Endothelial cell of umbilical vein (primary cell): Measurements from ENCODE around the gene KCTD21. TPM values are rescaled to one million over a fixed set of nuclear protein-coding genes. Genes with fewer than 3 reads are reported as not detected.

Experiments used
- BruUV-seq: library from RNA; stranded (reverse); fragments of 400-500 nt; replicated peaks from 2 replicates; lab custom pipeline; 2021; lab: Mats Ljungman, UMichigan
- CTCF ChIA-PET: fragments of 300-600, 350-600 bp; sonication (Branson Sonifier 250); formaldehyde crosslinking; loops from one replicate; lab custom pipeline; 2021; ENCODE audit warnings: antibody characterized with exemption, inconsistent platforms; lab: Charles Lee
- POLR2A ChIA-PET: fragments of 300-600, 350-600 bp; sonication (Branson Sonifier 250); formaldehyde crosslinking; loops from one replicate; lab custom pipeline; 2021; ENCODE audit warnings: antibody characterized with exemption, inconsistent platforms; lab: Charles Lee
- DNase-seq: peaks from one replicate; pipeline ENCODE4 v3.0.0-alpha.2; 2011; ENCODE audit warnings: low read depth, low spot score
- FAIRE-seq: peaks from 2 replicates; lab custom pipeline; 2011; peaks lifted over from hg19 to GRCh38; lab: Jason Lieb, UNC
- H2AFZ ChIP-seq: 2 replicates; pipeline ENCODE4 v1.6.0; 2012; ENCODE audit warnings: low read depth, low read length, control low read depth, inconsistent platforms
- H3K27ac ChIP-seq: 2 replicates; pipeline ENCODE4 v1.5.1; 2011; ENCODE audit warnings: low read depth, mild to moderate bottlenecking, control low read depth, low read length, moderate library complexity; ENCODE audit not compliant: insufficient read depth
- H3K27me3 ChIP-seq, 2 experiments: 2 replicates each; pipeline versions ENCODE4 v1.6.0 to v1.6.1; 2011; ENCODE audit warnings: low read length in 2 of 2, mixed read lengths in 1 of 2; ENCODE audit not compliant: control insufficient read depth in 2 of 2, insufficient read depth in 2 of 2
- H3K36me3 ChIP-seq, 2 experiments: 2 replicates in 1 of 2; 3 replicates in 1 of 2; pipeline ENCODE4 v1.5.1; 2011; ENCODE audit warnings: low read length in 2 of 2, mild to moderate bottlenecking in 1 of 2, moderate library complexity in 1 of 2; ENCODE audit not compliant: control insufficient read depth in 2 of 2, insufficient read depth in 2 of 2; ENCODE audit errors: extremely low read depth in 1 of 2
- H3K4me1 ChIP-seq: 3 replicates; pipeline ENCODE4 v1.5.1; 2011; ENCODE audit warnings: mild to moderate bottlenecking, low read length; ENCODE audit not compliant: control insufficient read depth, insufficient read depth; ENCODE audit errors: extremely low read depth
- H3K4me2 ChIP-seq: 2 replicates; pipeline ENCODE4 v1.6.1; 2011; ENCODE audit warnings: low read length, control low read depth, mixed read lengths; ENCODE audit not compliant: insufficient read depth
- H3K4me3 ChIP-seq, 3 experiments: fragments of 200-600 bp in 1 of 3; sonication (generic), shearing (Covaris generic) in 1 of 3; replicated peaks in 1 of 3; 2 replicates each; pipeline ENCODE4 v1.5.1; 2011 to 2016; ENCODE audit warnings: control low read depth in 3 of 3, low read length in 3 of 3, mild to moderate bottlenecking in 2 of 3, inconsistent platforms in 1 of 3, low read depth in 1 of 3, moderate library complexity in 1 of 3; ENCODE audit not compliant: insufficient read depth in 1 of 3
- H3K79me2 ChIP-seq: 2 replicates; pipeline ENCODE4 v1.6.0; 2012; ENCODE audit warnings: low read length, inconsistent platforms; ENCODE audit not compliant: control insufficient read depth, insufficient read depth
- H3K9ac ChIP-seq: replicated peaks from 2 replicates; pipeline ENCODE3; 2011; ENCODE audit warnings: low read length, control low read depth; ENCODE audit not compliant: insufficient read depth; ENCODE audit errors: extremely low read depth
- H3K9me1 ChIP-seq: replicated peaks from 3 replicates; pipeline ENCODE4 v1.6.0; 2011; ENCODE audit warnings: mild to moderate bottlenecking, low read length; ENCODE audit not compliant: control insufficient read depth, insufficient read depth; ENCODE audit errors: extremely low read depth
- H3K9me3 ChIP-seq: replicated peaks from 2 replicates; pipeline ENCODE4 v1.5.1; 2012; ENCODE audit warnings: low read length, inconsistent platforms; ENCODE audit not compliant: control insufficient read depth, insufficient read depth
- H4K20me1 ChIP-seq: replicated peaks from 2 replicates; pipeline ENCODE3; 2011; ENCODE audit warnings: mild to moderate bottlenecking, low read length; ENCODE audit not compliant: control insufficient read depth, insufficient read depth; ENCODE audit errors: extremely low read depth
- CTCF ChIP-seq, 2 donors: IDR thresholded peaks; 1 replicate in 1 of 2; 2 replicates in 1 of 2; pipeline ENCODE4 v1.5.1; 2011; ENCODE audit warnings: low read length in 2 of 2, mild to moderate bottlenecking in 2 of 2, moderate library complexity in 2 of 2, control low read depth in 1 of 2, inconsistent platforms in 1 of 2, low read depth in 1 of 2; ENCODE audit not compliant: insufficient read depth in 1 of 2; ENCODE audit errors: extremely low read depth in 1 of 2
- EZH2 ChIP-seq: IDR thresholded peaks from 2 replicates; pipeline ENCODE4 v1.6.1; 2012; ENCODE audit warnings: borderline replicate concordance, low read depth, mild to moderate bottlenecking, moderate library complexity, low read length, inconsistent platforms; ENCODE audit not compliant: severe bottlenecking
- FOS ChIP-seq: IDR thresholded peaks from 2 replicates; pipeline ENCODE4 v1.6.1; 2011; ENCODE audit warnings: mild to moderate bottlenecking, low read length, moderate library complexity, borderline replicate concordance; ENCODE audit not compliant: insufficient read depth
- GATA2 ChIP-seq: IDR thresholded peaks from 2 replicates; pipeline ENCODE4 v1.7.0; 2011; ENCODE audit warnings: low read depth, mild to moderate bottlenecking, moderate library complexity, mixed read lengths, low read length; ENCODE audit not compliant: insufficient read length, insufficient read depth
- JUN ChIP-seq: IDR thresholded peaks from 2 replicates; pipeline ENCODE4 v1.6.1; 2011; ENCODE audit warnings: borderline replicate concordance, low read depth; ENCODE audit not compliant: insufficient read length, insufficient read depth
- MAX ChIP-seq: IDR thresholded peaks from 2 replicates; pipeline ENCODE4 v1.6.1; 2011; ENCODE audit not compliant: insufficient read depth, insufficient read length
- MYC ChIP-seq: IDR thresholded peaks from one replicate; pipeline ENCODE4 v1.6.1; 2011; ENCODE audit warnings: mild to moderate bottlenecking, low read depth, low read length
- POLR2A ChIP-seq: IDR thresholded peaks from 2 replicates; pipeline ENCODE4 v1.6.1; 2012; ENCODE audit warnings: low read depth, mild to moderate bottlenecking, control low read depth, low read length
- POLR2AphosphoS5 ChIP-seq: IDR thresholded peaks from 2 replicates; pipeline ENCODE4 v1.6.1; 2012; ENCODE audit warnings: low read depth, mild to moderate bottlenecking, control low read depth, low read length, moderate library complexity; ENCODE audit not compliant: insufficient read depth
- dilution Hi-C: fragments of 300-500 bp; cut with MboI; formaldehyde crosslinking; loops from one replicate; pipeline ENCODE4 v1.15.0; 2019; ENCODE audit warnings: low sequenced_read_pairs; ENCODE audit not compliant: extremely low pct_ligation_motif_present
- intact Hi-C: fragments of 100-400 bp; cut with micrococcal nuclease; formaldehyde crosslinking; loops from one replicate; pipeline ENCODE4 v1.10.0; 2022
- polyA plus RNA-seq, 4 experiments: library from polyadenylated mRNA; depleted of rRNA in 3 of 4; stranded (reverse) in 3 of 4; unstranded in 1 of 4; fragments of >200 nt; gene quantifications; 2 replicates each; pipeline versions ENCODE4 v1.2.1 to v1.2.3, GENCODE V29; 2011 to 2012; ENCODE audit warnings: missing spikeins in 1 of 4
- total RNA-seq: library from RNA; stranded (reverse); gene quantifications from 2 replicates; pipeline ENCODE4 v1.2.3, GENCODE V29; 2021

Gene KCTD21
- total and polyA plus RNA-seq, 2 donors (not counting 3 experiments of a cell fraction or from before 2014, with no cell fraction given), result 8.5 to 11.9 TPM

- H3K27me3 ChIP-seq, result no peaks in the 10 kb centered on the region
- TF ChIP-seq MYC (no peak), POLR2A (no peak), GATA2 (no peak), EZH2 (no peak), CTCF (IDR thresholded peaks at IDR 0.05; ENCODE audit: extremely low read depth in 1 of 2, insufficient read depth in 1 of 2, low read depth in 1 of 2, low read length in 2 of 2) (no peak), JUN (no peak), FOS (no peak), MAX (no peak), POLR2AphosphoS5 (no peak)
- no peaks in the 10 kb centered on the region for H3K9me3 ChIP-seq
- intact Hi-C loops, result no loop called here
- no peak overlapping the region for H3K9ac ChIP-seq
- DNase-seq (no peak), FAIRE-seq (no peak)
- peaks cover 4 to 30% of the 10 kb centered on the region in 2 experiments for H3K36me3 ChIP-seq
- no peaks in the 10 kb centered on the region for H3K79me2 ChIP-seq
- POLR2A ChIA-PET, result no interaction called here
- no peaks in the 10 kb centered on the region for H3K9me1 ChIP-seq
- no peak overlapping the region for H3K27ac ChIP-seq
- CTCF ChIA-PET, result interaction anchor here (0.6 kb wide), 1 partner anchor 18 kb away, joined by 4 read pairs; no protein-coding TSS in a partner anchor
- no peak overlapping the region for H2AFZ ChIP-seq
- BruUV-seq, result no TSS peak
- dilution Hi-C loops, result no loop called here
- H3K4me3 ChIP-seq, result no peak overlapping the region
- no peak overlapping the region for H3K4me2 ChIP-seq
- no peaks in the 10 kb centered on the region for H4K20me1 ChIP-seq
- no peaks in the 10 kb centered on the region for H3K4me1 ChIP-seq
These were observed 23.1 kb upstream of the KCTD21 start for GRCh38 chr11:78211565-78211964.
